MCF 10A (cell line): Measurements from ENCODE around the gene TMEM184C. TPM values are rescaled to one million over a fixed set of nuclear protein-coding genes. Genes with fewer than 3 reads are reported as not detected.

Experiments
- BruUV-seq: library from RNA; stranded (reverse); fragments of 400-500 nt; replicated peaks from 2 replicates; lab custom pipeline; 2021; lab: Mats Ljungman, UMichigan
- CTCF ChIA-PET: fragments of 300-600 bp; sonication (Branson Sonifier 250); formaldehyde crosslinking; extraction: SDS; loops from one replicate; lab custom pipeline; 2021; ENCODE audit warnings: antibody characterized with exemption, inconsistent platforms; lab: Yijun Ruan, JAX
- POLR2A ChIA-PET: fragments of 300-600, 350-650 bp; sonication (Branson Sonifier 250); formaldehyde crosslinking; extraction: SDS; loops from one replicate; lab custom pipeline; 2020; ENCODE audit warnings: antibody characterized with exemption, inconsistent platforms; lab: Yijun Ruan, JAX
- DNase-seq: peaks from one replicate; pipeline ENCODE4 v3.0.0-alpha.2; 2018; ENCODE audit not compliant: unreplicated experiment
- H3K27ac Mint-ChIP-seq: one replicate; pipeline ENCODE4 v1.8.0; 2022; ENCODE audit warnings: mild to moderate bottlenecking, low read depth, mixed read lengths; ENCODE audit not compliant: unreplicated experiment
- H3K27me3 Mint-ChIP-seq: one replicate; pipeline ENCODE4 v1.8.0; 2022; ENCODE audit warnings: mixed read lengths; ENCODE audit not compliant: insufficient read depth, unreplicated experiment
- H3K36me3 Mint-ChIP-seq: one replicate; pipeline ENCODE4 v1.8.0; 2022; ENCODE audit warnings: mild to moderate bottlenecking, moderate library complexity, mixed read lengths; ENCODE audit not compliant: insufficient read depth, unreplicated experiment
- H3K4me1 Mint-ChIP-seq: one replicate; pipeline ENCODE4 v1.8.0; 2022; ENCODE audit warnings: mixed read lengths; ENCODE audit not compliant: insufficient read depth, unreplicated experiment
- H3K4me3 Mint-ChIP-seq: one replicate; pipeline ENCODE4 v1.8.0; 2022; ENCODE audit warnings: mild to moderate bottlenecking, moderate library complexity, mixed read lengths; ENCODE audit not compliant: unreplicated experiment
- H3K9me3 Mint-ChIP-seq: one replicate; pipeline ENCODE4 v1.8.0; 2022; ENCODE audit warnings: mixed read lengths; ENCODE audit not compliant: unreplicated experiment
- intact Hi-C: fragments of 100-400 bp; cut with micrococcal nuclease; formaldehyde crosslinking; loops from 2 replicates; pipeline ENCODE4 v1.14.1; 2022
- total RNA-seq: library from RNA; stranded (reverse); gene quantifications from 2 replicates; pipeline ENCODE4 v1.2.3, GENCODE V29; 2022
- TF ChIP-seq, protein P1 (sequence below): fragments of 200-600 bp; IDR thresholded peaks from one replicate; pipeline ENCODE4 v1.8.0; 2022; ENCODE audit warnings: antibody characterized with exemption, mild to moderate bottlenecking; ENCODE audit not compliant: unreplicated experiment

TMEM184C gene
- total RNA-seq, 1 experiment from 2014 or later, result 33.9 TPM

DNA sequence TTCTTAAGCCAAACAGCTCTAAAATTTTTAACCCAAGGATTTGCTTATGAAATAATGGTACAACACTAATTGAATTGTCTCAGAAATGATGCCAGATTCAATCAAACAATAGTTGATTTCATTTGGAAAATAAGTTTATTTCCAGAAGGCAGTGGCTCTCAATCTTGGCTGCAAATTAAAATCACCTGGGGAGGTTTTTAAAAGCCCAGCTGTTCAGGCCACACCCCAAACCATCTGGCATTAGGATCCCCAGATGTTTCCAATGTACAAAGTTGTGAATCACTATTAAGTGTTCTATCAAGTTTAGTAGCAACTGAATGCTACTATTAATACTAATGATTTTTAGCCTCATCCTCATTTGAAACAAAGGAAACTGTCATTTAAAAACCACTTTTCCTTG is 22.2 kb downstream of the TMEM184C start:
- Mint-ChIP-seq H3K4me1 (peaks cover 10% of the 10 kb centered on the region), H3K4me3 (no peak overlapping the region), H3K27me3 (no peaks in the 10 kb centered on the region), H3K9me3 (no peaks in the 10 kb centered on the region), H3K27ac (no peak overlapping the region), H3K36me3 (peaks cover 46% of the 10 kb centered on the region)
- intact Hi-C loops, result no loop called here
- no TSS peak for BruUV-seq
- ChIA-PET CTCF (interaction anchor here (0.9 kb wide), 1 partner anchor 18 kb away, joined by 3 read pairs; no protein-coding TSS in a partner anchor), POLR2A (interaction anchor here (1.2 to 1.3 kb wide), 2 partner anchors 11 to 22 kb away, joined by 3 to 4 read pairs; partner anchors contain the start of gene TMEM184C)
- TF ChIP-seq, protein P1, sequence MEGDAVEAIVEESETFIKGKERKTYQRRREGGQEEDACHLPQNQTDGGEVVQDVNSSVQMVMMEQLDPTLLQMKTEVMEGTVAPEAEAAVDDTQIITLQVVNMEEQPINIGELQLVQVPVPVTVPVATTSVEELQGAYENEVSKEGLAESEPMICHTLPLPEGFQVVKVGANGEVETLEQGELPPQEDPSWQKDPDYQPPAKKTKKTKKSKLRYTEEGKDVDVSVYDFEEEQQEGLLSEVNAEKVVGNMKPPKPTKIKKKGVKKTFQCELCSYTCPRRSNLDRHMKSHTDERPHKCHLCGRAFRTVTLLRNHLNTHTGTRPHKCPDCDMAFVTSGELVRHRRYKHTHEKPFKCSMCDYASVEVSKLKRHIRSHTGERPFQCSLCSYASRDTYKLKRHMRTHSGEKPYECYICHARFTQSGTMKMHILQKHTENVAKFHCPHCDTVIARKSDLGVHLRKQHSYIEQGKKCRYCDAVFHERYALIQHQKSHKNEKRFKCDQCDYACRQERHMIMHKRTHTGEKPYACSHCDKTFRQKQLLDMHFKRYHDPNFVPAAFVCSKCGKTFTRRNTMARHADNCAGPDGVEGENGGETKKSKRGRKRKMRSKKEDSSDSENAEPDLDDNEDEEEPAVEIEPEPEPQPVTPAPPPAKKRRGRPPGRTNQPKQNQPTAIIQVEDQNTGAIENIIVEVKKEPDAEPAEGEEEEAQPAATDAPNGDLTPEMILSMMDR, result no peak
- DNase-seq, result no peak

DNA sequence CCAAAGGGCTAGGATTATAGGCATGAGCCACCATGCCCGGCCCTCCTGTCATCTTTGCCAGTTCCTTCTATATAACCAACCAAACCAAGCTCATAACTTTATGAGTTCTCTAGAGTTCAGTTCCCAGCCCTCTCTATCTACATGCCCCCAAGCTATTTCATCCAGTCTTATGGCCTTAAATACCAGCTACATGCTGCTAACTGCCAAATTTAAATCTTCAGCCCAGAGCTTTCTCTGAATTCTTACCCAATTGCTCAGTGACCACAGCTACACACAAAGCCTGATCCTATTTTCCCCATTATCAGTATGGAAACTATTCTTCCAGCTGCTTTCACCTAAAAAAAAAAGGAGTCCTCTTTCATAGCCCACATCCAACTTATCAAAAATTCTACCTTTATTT is 23.1 kb downstream of the TMEM184C start:
- no TSS peak for BruUV-seq
- H3K27ac Mint-ChIP-seq, result no peak overlapping the region
- no peaks in the 10 kb centered on the region for H3K27me3 Mint-ChIP-seq
- POLR2A ChIA-PET, result interaction anchor here (0.8 to 1.0 kb wide), 3 partner anchors 11 to 44 kb away, joined by 4 to 5 read pairs (median 4); partner anchors contain the start of genes PRMT9 and TMEM184C
- no peaks in the 10 kb centered on the region for H3K9me3 Mint-ChIP-seq
- peaks cover 10% of the 10 kb centered on the region for H3K4me1 Mint-ChIP-seq
- DNase-seq, result no peak
- peaks cover 36% of the 10 kb centered on the region for H3K36me3 Mint-ChIP-seq
- no peak overlapping the region for H3K4me3 Mint-ChIP-seq
- CTCF ChIA-PET, result interaction anchor here (0.9 kb wide), 2 partner anchors 93 to 227 kb away, joined by 5 to 6 read pairs; no protein-coding TSS in a partner anchor
- intact Hi-C loops, result no loop called here
- TF ChIP-seq, protein P1, result no peak

DNA sequence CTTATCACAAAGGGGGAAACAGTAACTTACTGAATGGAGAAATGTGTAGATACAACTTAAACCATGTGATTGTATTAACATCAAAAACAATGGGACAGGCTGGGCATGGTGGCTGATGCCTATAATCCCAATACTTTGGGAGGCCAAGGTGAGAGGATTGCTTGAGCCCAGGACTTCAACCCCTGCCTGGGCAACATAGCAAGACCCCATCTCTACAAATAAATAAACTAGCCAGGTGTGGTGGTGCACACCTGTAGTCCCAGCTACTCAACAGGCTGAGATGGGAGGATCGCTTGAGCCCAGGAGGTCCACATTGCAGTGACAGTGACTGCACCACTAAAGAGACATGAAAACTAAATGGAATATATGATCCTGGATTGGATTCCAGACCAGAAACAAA is 26.4 kb downstream of the TMEM184C start:
- Mint-ChIP-seq H3K27me3 (no peaks in the 10 kb centered on the region), H3K36me3 (peaks cover 24% of the 10 kb centered on the region), H3K9me3 (no peaks in the 10 kb centered on the region), H3K4me3 (no peak overlapping the region), H3K27ac (no peak overlapping the region), H3K4me1 (peaks cover 14% of the 10 kb centered on the region)
- TF ChIP-seq, protein P1, result no peak
- ChIA-PET POLR2A (interaction anchor here (0.8 to 1.2 kb wide), 3 partner anchors 13 to 89 kb away, joined by 3 to 6 read pairs (median 4); no protein-coding TSS in a partner anchor), CTCF (interaction anchor here (0.7 to 1.9 kb wide), 3 partner anchors 19 to 458 kb away, joined by 3 to 7 read pairs (median 4); no protein-coding TSS in a partner anchor)
- no TSS peak for BruUV-seq
- intact Hi-C loops, result no loop called here
- no peak for DNase-seq

DNA sequence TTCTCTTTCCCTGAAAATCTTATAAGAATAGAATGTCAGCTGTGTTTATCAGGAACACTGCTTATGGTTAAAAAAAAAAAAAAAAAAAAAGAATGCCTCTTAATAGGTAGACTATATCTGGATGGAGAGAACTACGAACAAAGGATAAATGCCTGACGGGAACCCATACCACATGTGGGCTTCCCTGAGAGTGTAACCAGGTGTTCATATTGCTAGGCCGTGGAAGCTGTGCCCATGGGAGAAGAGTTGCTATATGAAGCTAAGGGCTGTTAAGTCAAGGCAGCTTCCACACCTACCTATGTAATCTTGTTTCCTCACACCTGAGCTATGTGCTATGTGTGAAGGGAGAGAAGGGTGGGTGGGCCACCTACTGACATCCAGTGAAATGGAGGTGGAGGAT is 27.3 kb downstream of the TMEM184C start:
- intact Hi-C loops, result no loop called here
- no peaks in the 10 kb centered on the region for H3K9me3 Mint-ChIP-seq
- POLR2A ChIA-PET, result interaction anchor here (0.6 to 2.2 kb wide), 4 partner anchors 13 to 27 kb away, joined by 3 to 10 read pairs (median 4); partner anchors contain the start of gene TMEM184C
- no peaks in the 10 kb centered on the region for H3K27me3 Mint-ChIP-seq
- DNase-seq, result no peak
- TF ChIP-seq, protein P1, result no peak
- CTCF ChIA-PET, result interaction anchor here (0.6 to 1.9 kb wide), 5 partner anchors 20 to 583 kb away, joined by 3 to 7 read pairs (median 4); no protein-coding TSS in a partner anchor
- no TSS peak for BruUV-seq
- no peak overlapping the region for H3K27ac Mint-ChIP-seq
- H3K4me1 Mint-ChIP-seq, result peaks cover 10% of the 10 kb centered on the region
- H3K36me3 Mint-ChIP-seq, result peaks cover 22% of the 10 kb centered on the region
- no peak overlapping the region for H3K4me3 Mint-ChIP-seq
